Upper lobe of left lung (tissue), 6 donors: ENCODE measurements around the gene CARMIL3. TPM values are rescaled to one million over a fixed set of nuclear protein-coding genes. Genes with fewer than 3 reads are reported as not detected.
"Not testable (repeated sequence)": the region's sequence is repeated elsewhere in the genome, so short reads cannot be mapped to it uniquely, and the experiment has no call there.

Source experiments
- ATAC-seq, 2 donors: fragments of 200-7000 bp; cut with Tn5 transposase; one replicate each; pipeline ENCODE4 v1.9.1; 2022; ENCODE audit warnings: mild to moderate bottlenecking in 2 of 2, moderate library complexity in 2 of 2; ENCODE audit not compliant: low FRiP score in 2 of 2
- DNase-seq, 2 donors: peaks; one replicate each; pipeline ENCODE4 v3.0.0-alpha.2; 2019 to 2020
- H3K27ac ChIP-seq, 4 donors: fragments of 200-600 bp; sonication (generic); one replicate each; pipeline ENCODE4 v1.5.1; 2016 to 2019
- H3K27me3 ChIP-seq, 4 donors: fragments of 200-600 bp; sonication (generic); one replicate each; pipeline ENCODE4 v1.5.1; 2017 to 2019
- H3K36me3 ChIP-seq, 4 donors: fragments of 200-600 bp; sonication (generic); one replicate each; pipeline ENCODE4 v1.5.1; 2016 to 2019
- H3K4me1 ChIP-seq, 4 donors: fragments of 200-600 bp; sonication (generic); one replicate each; pipeline ENCODE4 v1.5.1; 2018 to 2019
- H3K4me3 ChIP-seq, 4 donors: fragments of 200-600 bp; sonication (generic); one replicate each; pipeline ENCODE4 v1.5.1; 2017 to 2019; ENCODE audit warnings: mild to moderate bottlenecking in 2 of 4, moderate library complexity in 1 of 4
- H3K9me3 ChIP-seq, 4 donors: fragments of 200-600 bp; sonication (generic); one replicate each; pipeline ENCODE4 v1.5.1; 2018 to 2019
- EP300 ChIP-seq, 4 donors: sonication (generic); formaldehyde crosslinking; IDR thresholded peaks; one replicate each; pipeline ENCODE4 v1.5.1; 2017; ENCODE audit warnings: antibody characterized with exemption in 4 of 4, control low read depth in 2 of 4
- POLR2A ChIP-seq, 4 donors: fragments of 450-650 bp; IDR thresholded peaks; one replicate each; pipeline ENCODE4 v1.5.1; 2016 to 2017; ENCODE audit warnings: antibody characterized with exemption in 4 of 4, mild to moderate bottlenecking in 2 of 4
- POLR2AphosphoS5 ChIP-seq, 2 donors: sonication (generic); formaldehyde crosslinking; IDR thresholded peaks; one replicate each; pipeline ENCODE4 v1.5.1; 2017; ENCODE audit warnings: antibody characterized with exemption in 2 of 2
- WGBS, 2 donors: methylation state at CpG; one replicate each; pipeline ENCODE4 v1.1.5; 2017 to 2018; 5-methylcytosine and 5-hydroxymethylcytosine counted together
- total RNA-seq, 6 donors: library from RNA; depleted of rRNA in 4 of 6; stranded (reverse); fragments of >200 nt in 4 of 6; gene quantifications; one replicate each; pipeline versions ENCODE4 v1.1.0 to v1.2.1, GENCODE V29; 2016 to 2021
- TF ChIP-seq, protein P1 (sequence below), 6 experiments: fragments of 450-650 bp in 4 of 6; fragments of 200-600 bp in 2 of 6; sonication (generic) in 2 of 6; IDR thresholded peaks; one replicate each; pipeline ENCODE4 v1.5.1; 2016 to 2019; ENCODE audit warnings: antibody characterized with exemption in 6 of 6
- donor health status: DM: no; HTN: no; CAD: no; lungs with moderate emphysema.
- donor health status: DM: no; HTN: yes; CAD: no; lungs with severe emphysema.

The CARMIL3 gene
- total RNA-seq, 6 donors from 2014 or later: 0.39 to 15.7 (median 1.2) TPM

DNA sequence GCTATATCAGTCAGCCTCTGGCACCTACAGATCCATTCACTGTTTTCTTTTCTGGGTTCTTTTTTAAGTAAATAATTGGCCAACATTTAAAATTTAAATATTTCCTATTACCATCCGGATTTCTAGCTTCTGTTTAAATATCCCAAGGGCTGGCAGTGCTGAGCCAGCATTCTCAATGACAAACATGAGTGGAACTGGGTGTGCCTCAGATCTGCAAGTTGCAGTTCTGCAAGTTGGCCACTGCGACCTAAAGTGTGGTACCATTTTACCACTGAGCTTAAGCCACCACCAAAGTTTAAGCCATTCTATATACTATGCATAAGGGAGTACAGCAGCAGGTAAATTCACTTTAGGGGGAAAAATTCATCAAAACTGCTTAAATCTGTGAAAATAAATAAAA lies 31.9 kb upstream of the CARMIL3 start:
- not testable (repeated sequence) for H3K9me3 ChIP-seq, H3K27me3 ChIP-seq, DNase-seq, H3K4me3 ChIP-seq, H3K4me1 ChIP-seq, H3K27ac ChIP-seq, H3K36me3 ChIP-seq
- 33 to 58% methylated on average over 2 of the region's 2 CpGs for WGBS, 2 donors
- TF ChIP-seq, protein P1, sequence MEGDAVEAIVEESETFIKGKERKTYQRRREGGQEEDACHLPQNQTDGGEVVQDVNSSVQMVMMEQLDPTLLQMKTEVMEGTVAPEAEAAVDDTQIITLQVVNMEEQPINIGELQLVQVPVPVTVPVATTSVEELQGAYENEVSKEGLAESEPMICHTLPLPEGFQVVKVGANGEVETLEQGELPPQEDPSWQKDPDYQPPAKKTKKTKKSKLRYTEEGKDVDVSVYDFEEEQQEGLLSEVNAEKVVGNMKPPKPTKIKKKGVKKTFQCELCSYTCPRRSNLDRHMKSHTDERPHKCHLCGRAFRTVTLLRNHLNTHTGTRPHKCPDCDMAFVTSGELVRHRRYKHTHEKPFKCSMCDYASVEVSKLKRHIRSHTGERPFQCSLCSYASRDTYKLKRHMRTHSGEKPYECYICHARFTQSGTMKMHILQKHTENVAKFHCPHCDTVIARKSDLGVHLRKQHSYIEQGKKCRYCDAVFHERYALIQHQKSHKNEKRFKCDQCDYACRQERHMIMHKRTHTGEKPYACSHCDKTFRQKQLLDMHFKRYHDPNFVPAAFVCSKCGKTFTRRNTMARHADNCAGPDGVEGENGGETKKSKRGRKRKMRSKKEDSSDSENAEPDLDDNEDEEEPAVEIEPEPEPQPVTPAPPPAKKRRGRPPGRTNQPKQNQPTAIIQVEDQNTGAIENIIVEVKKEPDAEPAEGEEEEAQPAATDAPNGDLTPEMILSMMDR (IDR thresholded peaks at IDR 0.05): peak in 2 of 6 experiments; percentile 17 to 32
- ATAC-seq: peak in 1 of 2 donors; percentile 75

DNA sequence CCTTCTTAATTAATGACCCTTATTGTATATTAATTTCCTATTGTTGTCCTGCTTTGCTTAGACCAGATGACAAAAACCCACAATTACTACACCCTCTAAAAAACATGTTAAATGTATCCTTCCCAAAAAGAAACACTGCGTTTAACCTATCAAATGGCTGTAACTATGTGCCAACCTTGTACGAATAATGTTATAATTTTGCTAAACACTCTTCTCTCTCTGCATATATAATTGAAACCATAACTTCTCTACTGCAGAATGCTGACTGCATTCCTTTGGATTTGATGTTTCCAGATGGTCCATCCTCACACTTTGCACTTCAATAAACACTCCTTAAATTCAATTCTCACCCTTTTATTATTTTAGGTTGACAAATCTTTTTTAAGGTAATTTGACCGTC lies 31.3 kb upstream of the CARMIL3 start:
- ATAC-seq, H3K4me1 ChIP-seq, H3K9me3 ChIP-seq, H3K27ac ChIP-seq, H3K4me3 ChIP-seq, H3K27me3 ChIP-seq, H3K36me3 ChIP-seq, DNase-seq: not testable (repeated sequence)
- 82 to 91% methylated on average over 3 of the region's 3 CpGs for WGBS, 2 donors

DNA sequence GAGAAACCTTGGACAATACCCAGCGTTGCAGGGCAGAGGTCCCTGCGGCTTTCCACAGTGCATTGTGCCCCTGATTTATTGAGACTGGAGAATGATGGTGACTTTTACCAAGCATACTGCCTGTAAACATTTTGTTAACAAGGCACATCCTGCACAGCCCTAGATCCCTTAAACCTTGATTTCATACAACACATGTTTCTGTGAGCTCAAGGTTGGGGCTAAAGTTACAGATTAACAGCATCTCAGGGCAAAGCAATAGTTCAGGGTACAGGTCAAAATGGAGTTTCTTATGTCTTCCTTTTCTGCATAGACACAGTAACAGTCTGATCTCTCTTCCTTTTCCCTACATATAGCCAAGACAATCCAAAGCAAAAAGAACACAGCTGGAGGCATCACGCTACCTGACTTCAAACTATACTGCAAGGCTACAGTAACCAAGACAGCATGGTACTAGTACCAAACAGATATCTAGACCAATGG lies 26.8 kb upstream of the CARMIL3 start:
- not testable (repeated sequence) for ATAC-seq, H3K4me3 ChIP-seq, H3K36me3 ChIP-seq, DNase-seq, H3K4me1 ChIP-seq, H3K9me3 ChIP-seq, H3K27me3 ChIP-seq, H3K27ac ChIP-seq
- 93 to 96% methylated on average over 3 of the region's 3 CpGs for WGBS, 2 donors

GRCh38 chr14:24029687-24030086 lies 22.1 kb upstream of the CARMIL3 start:
- not testable (repeated sequence) for DNase-seq, ATAC-seq
- WGBS, 2 donors: 87 to 100% methylated on average over 2 of the region's 3 CpGs

DNA sequence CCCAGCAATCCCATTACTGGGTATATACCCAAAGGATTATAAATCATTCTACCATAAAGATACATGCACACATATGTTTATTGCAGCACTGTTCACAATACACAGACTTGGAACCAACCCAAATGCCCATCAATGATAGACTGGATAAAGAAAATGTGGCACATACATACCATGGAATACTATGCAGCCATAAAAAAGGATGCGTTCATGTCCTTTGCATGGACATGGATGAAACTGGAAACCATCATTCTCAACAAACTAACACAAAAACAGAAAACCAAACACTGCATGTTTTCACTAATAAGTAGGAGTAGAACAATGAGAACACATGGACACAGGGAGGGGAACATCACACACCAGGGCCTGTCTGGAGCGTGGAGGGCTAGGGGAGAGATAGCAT lies 20.5 kb upstream of the CARMIL3 start:
- H3K4me1 ChIP-seq, H3K36me3 ChIP-seq, DNase-seq, H3K4me3 ChIP-seq, H3K27ac ChIP-seq, ATAC-seq, H3K27me3 ChIP-seq, H3K9me3 ChIP-seq: not testable (repeated sequence)
- 85 to 98% methylated on average over 2 of the region's 2 CpGs for WGBS, 2 donors

More at GRCh38 chr14:24029687-24030086, 22.1 kb upstream of the CARMIL3 start:
- not testable (repeated sequence) for H3K9me3 ChIP-seq, H3K4me1 ChIP-seq, H3K36me3 ChIP-seq, H3K27ac ChIP-seq, H3K27me3 ChIP-seq, H3K4me3 ChIP-seq

GRCh38 chr14:24032727-24033418 lies 18.9 kb upstream of the CARMIL3 start:
- H3K36me3 ChIP-seq: no peaks in the 10 kb centered on the region
- H3K4me3 ChIP-seq: no peak overlapping the region
- DNase-seq (peak in 1 of 2 donors; percentile 59), ATAC-seq (peak in 1 of 2 donors; percentile 35)
- no peak overlapping the region for H3K27ac ChIP-seq
- H3K4me1 ChIP-seq: peaks cover 5 to 13% (median 9%) of the 10 kb centered on the region in 4 donors
- 79 to 91% methylated on average over 2 of the region's 2 CpGs for WGBS, 2 donors
- TF ChIP-seq, protein P1 (IDR thresholded peaks at IDR 0.05): no peak
- no peak for TF ChIP-seq EP300 (IDR thresholded peaks at IDR 0.05)
- peak; percentile 26 to 28 for TF ChIP-seq POLR2AphosphoS5 (IDR thresholded peaks at IDR 0.05)
- no peak for TF ChIP-seq POLR2A (IDR thresholded peaks at IDR 0.05)
- no peaks in the 10 kb centered on the region for H3K27me3 ChIP-seq
- H3K9me3 ChIP-seq: peaks cover 0 to 8% (median 0%) of the 10 kb centered on the region in 4 donors

- H3K27me3 ChIP-seq, H3K9me3 ChIP-seq, H3K36me3 ChIP-seq, DNase-seq: not testable (repeated sequence)
- TF ChIP-seq, protein P1 (IDR thresholded peaks at IDR 0.05): peak in 1 of 6 experiments; percentile 40
- ATAC-seq: peak; percentile 44 to 69
- peak overlapping the region; percentile 79 to 95 (median 90) for H3K27ac ChIP-seq
- 13 to 30% methylated on average over 1 to 4 of the region's 4 CpGs for WGBS, 2 donors
- peak overlapping the region; percentile 50 to 65 (median 56) for H3K4me3 ChIP-seq
- H3K4me1 ChIP-seq: peaks cover 5 to 13% (median 9%) of the 10 kb centered on the region in 4 donors
Measured at GRCh38 chr14:24035769-24036168, 16.0 kb upstream of the CARMIL3 start.
